Rectal smooth muscle tissue (tissue), 1 donor: ENCODE results near the gene DPP6.

ENCODE experiments used
- H3K27ac ChIP-seq: one replicate; pipeline ENCODE4 v1.7.0; 2013; ENCODE audit warnings: low read depth, low read length, inconsistent platforms
- H3K27me3 ChIP-seq: one replicate; pipeline ENCODE4 v1.7.0; 2013; ENCODE audit warnings: low read length; ENCODE audit not compliant: control insufficient read depth, insufficient read depth
- H3K36me3 ChIP-seq: one replicate; pipeline ENCODE4 v1.7.0; 2013; ENCODE audit warnings: low read length; ENCODE audit not compliant: control insufficient read depth, insufficient read depth
- H3K4me1 ChIP-seq: one replicate; pipeline ENCODE4 v1.7.0; 2013; ENCODE audit warnings: low read length; ENCODE audit not compliant: control insufficient read depth, insufficient read depth
- H3K4me3 ChIP-seq: one replicate; pipeline ENCODE4 v1.7.0; 2013; ENCODE audit warnings: low read length
- H3K9ac ChIP-seq: one replicate; pipeline ENCODE4 v1.7.0; 2013; ENCODE audit warnings: low read length

DPP6 gene

DNA sequence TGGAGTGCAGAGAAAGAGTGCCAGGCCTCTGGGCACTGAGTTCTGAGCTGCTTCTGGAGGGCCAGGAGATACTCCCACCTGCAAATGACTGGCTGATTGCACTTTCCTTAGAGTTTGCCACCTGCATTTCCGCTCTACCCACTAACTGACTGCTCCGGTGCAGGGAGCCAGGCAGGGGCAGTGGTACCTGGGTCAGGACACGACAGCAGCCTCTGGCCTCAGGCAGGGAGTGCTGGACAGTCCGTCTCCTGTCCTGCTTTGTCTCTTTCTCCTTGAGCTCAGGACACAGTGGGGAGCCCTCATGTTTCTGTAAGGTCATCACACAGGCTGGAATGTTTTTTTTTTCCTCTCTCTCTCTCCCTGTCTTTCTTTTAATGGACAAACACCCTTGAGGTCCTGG, 252.0 kb downstream of the DPP6 start:
- Histone ChIP-seq H3K27me3 (no peaks in the 10 kb centered on the region), H3K27ac (no peak overlapping the region), H3K9ac (no peak overlapping the region), H3K36me3 (no peaks in the 10 kb centered on the region), H3K4me3 (no peak overlapping the region), H3K4me1 (no peaks in the 10 kb centered on the region)

- H3K9ac ChIP-seq, result no peak overlapping the region
- H3K27me3 ChIP-seq, result no peaks in the 10 kb centered on the region
- no peak overlapping the region for H3K27ac ChIP-seq
- H3K4me3 ChIP-seq, result no peak overlapping the region
- H3K4me1 ChIP-seq, result no peaks in the 10 kb centered on the region
- no peaks in the 10 kb centered on the region for H3K36me3 ChIP-seq
Measured at GRCh38 chr7:154304740-154305700, 252.8 kb downstream of the DPP6 start.

GRCh38 chr7:154306036-154306435, 253.8 kb downstream of the DPP6 start:
- Histone ChIP-seq H3K4me1 (no peaks in the 10 kb centered on the region), H3K27me3 (no peaks in the 10 kb centered on the region), H3K36me3 (no peaks in the 10 kb centered on the region), H3K4me3 (no peak overlapping the region), H3K9ac (no peak overlapping the region), H3K27ac (no peak overlapping the region)

- H3K4me3 ChIP-seq, result no peak overlapping the region
- H3K27ac ChIP-seq, result no peak overlapping the region
- H3K4me1 ChIP-seq, result no peaks in the 10 kb centered on the region
- no peaks in the 10 kb centered on the region for H3K27me3 ChIP-seq
- H3K36me3 ChIP-seq, result no peaks in the 10 kb centered on the region
- no peak overlapping the region for H3K9ac ChIP-seq
Measured at GRCh38 chr7:154308928-154309327, 256.7 kb downstream of the DPP6 start.

DNA sequence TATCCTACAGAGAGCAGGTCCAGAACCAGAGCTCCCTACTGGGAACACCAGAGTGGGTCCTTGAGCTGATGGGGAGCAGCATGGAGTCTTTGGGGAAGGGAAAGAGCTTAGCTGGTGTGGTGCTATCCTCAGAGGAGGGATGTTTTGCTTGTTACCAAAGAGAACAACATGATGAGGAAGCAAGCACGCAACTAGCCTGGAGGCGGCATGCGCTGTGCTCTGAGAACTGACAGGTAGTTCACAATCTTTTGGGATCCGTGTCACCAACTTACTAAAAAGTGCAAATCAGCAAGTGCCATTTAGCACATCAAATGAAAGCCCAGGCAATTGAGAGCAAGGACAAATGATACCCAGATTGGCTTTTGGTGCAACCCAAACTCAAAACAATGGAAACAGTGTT, 257.9 kb downstream of the DPP6 start:
- Histone ChIP-seq H3K27ac (no peak overlapping the region), H3K4me3 (no peak overlapping the region)

GRCh38 chr7:154324196-154324595, 272.0 kb downstream of the DPP6 start:
- H3K4me3 ChIP-seq, result no peak overlapping the region
- no peak overlapping the region for H3K9ac ChIP-seq
- H3K27me3 ChIP-seq, result no peaks in the 10 kb centered on the region
- H3K27ac ChIP-seq, result no peak overlapping the region
- no peaks in the 10 kb centered on the region for H3K4me1 ChIP-seq
- no peaks in the 10 kb centered on the region for H3K36me3 ChIP-seq

More for the DNA sequence above, 257.9 kb downstream of the DPP6 start:
- no peak overlapping the region for H3K9ac ChIP-seq
- H3K27me3 ChIP-seq, result no peaks in the 10 kb centered on the region
- no peaks in the 10 kb centered on the region for H3K4me1 ChIP-seq
- H3K36me3 ChIP-seq, result no peaks in the 10 kb centered on the region

DNA sequence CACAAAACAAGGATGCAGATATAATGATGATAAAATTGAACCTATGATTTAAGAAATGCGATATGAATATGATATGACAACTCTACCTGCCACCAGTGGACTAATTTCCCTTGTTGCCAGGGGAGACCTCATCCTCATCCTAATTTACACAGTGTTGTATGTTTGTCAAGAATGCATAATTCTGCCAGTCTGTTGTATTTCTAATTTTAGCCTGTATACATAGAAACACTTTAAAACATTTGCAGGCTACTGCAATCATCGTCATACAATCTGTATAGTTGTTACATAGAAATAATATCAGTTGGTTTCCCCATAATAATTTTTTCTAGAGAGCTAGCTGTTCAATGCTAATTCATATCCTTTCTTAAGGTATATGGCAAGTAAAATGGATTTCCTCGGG, 274.2 kb downstream of the DPP6 start:
- H3K27me3 ChIP-seq, result no peaks in the 10 kb centered on the region
- H3K9ac ChIP-seq, result no peak overlapping the region
- no peaks in the 10 kb centered on the region for H3K4me1 ChIP-seq
- H3K4me3 ChIP-seq, result no peak overlapping the region
- H3K36me3 ChIP-seq, result no peaks in the 10 kb centered on the region
- no peak overlapping the region for H3K27ac ChIP-seq

DNA sequence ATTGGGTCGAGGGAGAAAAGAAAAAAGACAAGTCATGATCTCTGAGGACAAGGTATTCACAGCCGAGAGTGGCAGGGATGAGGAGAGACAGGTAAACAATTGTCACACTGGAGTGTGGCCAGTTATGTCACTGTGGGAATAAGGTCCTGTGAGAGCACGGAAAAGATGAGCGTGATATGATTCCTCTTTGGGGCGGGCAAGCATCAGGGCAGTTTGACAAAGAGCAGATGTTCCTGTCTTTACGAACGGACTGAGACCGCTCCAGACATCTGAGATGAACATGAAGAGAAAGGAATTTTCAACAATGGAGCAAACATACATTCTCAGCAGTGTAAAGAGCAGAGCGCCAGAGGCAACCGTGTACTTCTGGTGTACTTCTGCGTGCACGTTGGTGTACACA, 278.1 kb downstream of the DPP6 start:
- H3K4me1 ChIP-seq, result no peaks in the 10 kb centered on the region
- H3K27me3 ChIP-seq, result no peaks in the 10 kb centered on the region
- no peaks in the 10 kb centered on the region for H3K36me3 ChIP-seq
- H3K4me3 ChIP-seq, result no peak overlapping the region
- no peak overlapping the region for H3K9ac ChIP-seq
- H3K27ac ChIP-seq, result no peak overlapping the region

DNA sequence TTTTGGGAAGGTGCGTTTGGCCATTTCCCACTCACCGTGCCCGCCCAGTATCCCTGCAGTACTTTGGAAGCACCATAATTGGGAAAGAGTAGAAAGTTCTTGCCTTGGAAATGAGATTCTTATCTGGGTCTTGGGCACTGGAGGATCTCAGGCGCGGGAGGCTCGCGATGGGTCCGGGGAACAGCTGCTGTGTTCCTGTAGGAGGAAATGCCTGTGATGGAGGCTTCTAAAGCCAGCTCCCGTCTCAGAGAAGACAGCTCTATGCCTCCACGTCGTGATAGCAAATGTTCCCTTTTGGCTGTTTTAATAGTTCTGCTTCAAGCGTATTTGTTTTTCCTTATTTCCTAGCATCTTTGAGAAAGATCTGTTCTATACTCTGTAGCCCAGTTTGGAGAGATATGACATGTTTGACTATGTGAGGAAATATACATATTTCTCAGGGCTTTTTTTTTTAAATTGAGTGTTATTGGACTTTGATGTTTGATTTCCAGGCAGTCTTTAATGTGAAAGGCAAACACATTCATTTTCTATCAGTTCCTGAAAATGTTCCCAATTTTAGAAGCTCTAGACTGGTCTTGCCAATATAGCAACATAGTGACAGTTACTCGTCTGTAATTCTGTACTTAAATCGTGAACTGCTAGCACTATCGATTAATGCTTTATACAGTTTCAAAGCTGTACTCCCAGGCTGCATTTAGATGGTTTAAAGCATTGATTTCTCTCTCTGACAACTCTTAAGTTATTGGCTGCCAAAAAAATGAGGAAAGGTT, 280.8 kb downstream of the DPP6 start:
- no peak overlapping the region for H3K4me3 ChIP-seq

GRCh38 chr7:154336295-154336694, 284.1 kb downstream of the DPP6 start:
- H3K27ac ChIP-seq, result no peak overlapping the region
- no peaks in the 10 kb centered on the region for H3K36me3 ChIP-seq
- no peak overlapping the region for H3K9ac ChIP-seq
- H3K27me3 ChIP-seq, result no peaks in the 10 kb centered on the region
- no peaks in the 10 kb centered on the region for H3K4me1 ChIP-seq
- H3K4me3 ChIP-seq, result no peak overlapping the region

More for the DNA sequence above, 280.8 kb downstream of the DPP6 start:
- H3K27me3 ChIP-seq, result no peaks in the 10 kb centered on the region
- no peaks in the 10 kb centered on the region for H3K36me3 ChIP-seq
- no peaks in the 10 kb centered on the region for H3K4me1 ChIP-seq
- no peak overlapping the region for H3K9ac ChIP-seq
- H3K27ac ChIP-seq, result no peak overlapping the region

GRCh38 chr7:154338701-154339506, 286.7 kb downstream of the DPP6 start:
- Histone ChIP-seq H3K4me3 (no peak overlapping the region), H3K27ac (no peak overlapping the region), H3K4me1 (no peaks in the 10 kb centered on the region), H3K9ac (no peak overlapping the region), H3K36me3 (no peaks in the 10 kb centered on the region), H3K27me3 (no peaks in the 10 kb centered on the region)
